HCT116 (cell line): ENCODE data around the gene SMCR8.

Source experiments
- ATF3 ChIP-seq: IDR thresholded peaks from 2 replicates; pipeline ENCODE4 v1.6.1; 2012
- CTCF ChIP-seq, 3 experiments: fragments of 200-600 bp in 1 of 3; sonication (generic) in 1 of 3; IDR thresholded peaks in 2 of 3; conservative IDR thresholded peaks in 1 of 3; 2 replicates each; pipeline ENCODE4 v1.5.1; 2012 to 2017; ENCODE audit warnings: low read depth in 2 of 3, low read length in 2 of 3, antibody characterized with exemption in 1 of 3, borderline replicate concordance in 1 of 3, control low read depth in 1 of 3, mild to moderate bottlenecking in 1 of 3, mixed read lengths in 1 of 3, mixed run types in 1 of 3, moderate library complexity in 1 of 3; ENCODE audit not compliant: insufficient read depth in 1 of 3
- ELF1 ChIP-seq: IDR thresholded peaks from 2 replicates; pipeline ENCODE4 v1.6.1; 2012; ENCODE audit warnings: low read depth, borderline replicate concordance
- EZH2 ChIP-seq: fragments of 200-600 bp; sonication (generic); IDR thresholded peaks from 2 replicates; pipeline ENCODE4 v1.6.1; 2017; ENCODE audit warnings: antibody characterized with exemption, mixed run types
- MAX ChIP-seq: IDR thresholded peaks from 2 replicates; pipeline ENCODE4 v1.6.1; 2012
- ZFX ChIP-seq: fragments of 450-650 bp; IDR thresholded peaks from 2 replicates; pipeline ENCODE4 v1.6.1; 2017

- TF ChIP-seq ZFX (no peak), CTCF (IDR thresholded peaks at IDR 0.05 in 2 of 3, conservative IDR thresholded peaks at IDR 0.05 in 1 of 3; ENCODE audit: borderline replicate concordance in 1 of 3, insufficient read depth in 1 of 3, low read depth in 2 of 3, low read length in 2 of 3) (no peak), ATF3 (no peak), EZH2 (no peak), ELF1 (no peak), MAX (no peak)
These were observed 28.9 kb downstream of the SMCR8 start for GRCh38 chr17:18344021-18344420.
